ENCODE measurements around the gene COG3. TPM values are rescaled to one million over a fixed set of nuclear protein-coding genes. Genes with fewer than 3 reads are reported as not detected.

COG3 gene
- total and polyA plus RNA-seq, 2 of the 13 experiments (the other 11 are each of a cell fraction or from before 2014, with no cell fraction given), result 37.8 to 47.5 TPM

GRCh38 chr13:45417790-45418534, 46.8 kb upstream of the COG3 start, which contains the start of gene SLC25A30 (continued):
- no peak for TF ChIP-seq RARG (CRISPR knock-in tag; IDR thresholded peaks at IDR 0.05; ENCODE audit: low read depth)
- no peak for TF ChIP-seq REPIN1 (CRISPR knock-in tag; IDR thresholded peaks at IDR 0.05; ENCODE audit: borderline replicate concordance, low read depth)
- no peak for TF ChIP-seq ZNF691 (CRISPR knock-in tag; IDR thresholded peaks at IDR 0.05; ENCODE audit: borderline replicate concordance, low read depth)
- TF ChIP-seq ZBTB2 (CRISPR knock-in tag; IDR thresholded peaks at IDR 0.05; ENCODE audit: low read depth), result no peak
- no peak for TF ChIP-seq ZNF770 (CRISPR knock-in tag; IDR thresholded peaks at IDR 0.05)
- TF ChIP-seq ZNF414 (CRISPR knock-in tag; IDR thresholded peaks at IDR 0.05), result no peak
- TF ChIP-seq DR1 (CRISPR knock-in tag; IDR thresholded peaks at IDR 0.05), result peak; percentile 55; the same call in 1 of the 2 replicates
- TF ChIP-seq KDM6A (CRISPR knock-in tag; IDR thresholded peaks at IDR 0.05; ENCODE audit: low read depth), result no peak
- peak; percentile 87 for TF ChIP-seq ZFX (CRISPR knock-in tag; IDR thresholded peaks at IDR 0.05; ENCODE audit: low read depth)
- TF ChIP-seq ZFP90 (CRISPR knock-in tag; IDR thresholded peaks at IDR 0.05; ENCODE audit: borderline replicate concordance), result 0 out of 2 replicates have a peak, but pooled peaks have one; percentile 32
- no peak for TF ChIP-seq STAT6 (CRISPR knock-in tag; IDR thresholded peaks at IDR 0.05; ENCODE audit: borderline replicate concordance)
- TF ChIP-seq HMGXB4 (CRISPR knock-in tag; IDR thresholded peaks at IDR 0.05; ENCODE audit: borderline replicate concordance in 1 of 2, low read depth in 1 of 2), result peak in 1 of 2 experiments; percentile 86; a peak in 3 of 4 replicates
- TF ChIP-seq ZMYM4 (CRISPR knock-in tag; IDR thresholded peaks at IDR 0.05), result peak; percentile 74
- TF ChIP-seq ZNF619 (CRISPR knock-in tag; IDR thresholded peaks at IDR 0.05), result no peak
- TF ChIP-seq KAT8 (CRISPR knock-in tag; IDR thresholded peaks at IDR 0.05), result no peak
- peak; percentile 73; the same call in 1 of the 2 replicates for TF ChIP-seq MXD3 (CRISPR knock-in tag; IDR thresholded peaks at IDR 0.05)
- TF ChIP-seq JUN (CRISPR knock-in tag; IDR thresholded peaks at IDR 0.05), result no peak
